Ammon's horn (tissue), 1 donor: ENCODE measurements around the gene KANK4.

Experiments used
- DNase-seq: peaks from one replicate; pipeline ENCODE4 v3.0.0-alpha.2; 2016; ENCODE audit warnings: low spot score

The KANK4 gene

DNA sequence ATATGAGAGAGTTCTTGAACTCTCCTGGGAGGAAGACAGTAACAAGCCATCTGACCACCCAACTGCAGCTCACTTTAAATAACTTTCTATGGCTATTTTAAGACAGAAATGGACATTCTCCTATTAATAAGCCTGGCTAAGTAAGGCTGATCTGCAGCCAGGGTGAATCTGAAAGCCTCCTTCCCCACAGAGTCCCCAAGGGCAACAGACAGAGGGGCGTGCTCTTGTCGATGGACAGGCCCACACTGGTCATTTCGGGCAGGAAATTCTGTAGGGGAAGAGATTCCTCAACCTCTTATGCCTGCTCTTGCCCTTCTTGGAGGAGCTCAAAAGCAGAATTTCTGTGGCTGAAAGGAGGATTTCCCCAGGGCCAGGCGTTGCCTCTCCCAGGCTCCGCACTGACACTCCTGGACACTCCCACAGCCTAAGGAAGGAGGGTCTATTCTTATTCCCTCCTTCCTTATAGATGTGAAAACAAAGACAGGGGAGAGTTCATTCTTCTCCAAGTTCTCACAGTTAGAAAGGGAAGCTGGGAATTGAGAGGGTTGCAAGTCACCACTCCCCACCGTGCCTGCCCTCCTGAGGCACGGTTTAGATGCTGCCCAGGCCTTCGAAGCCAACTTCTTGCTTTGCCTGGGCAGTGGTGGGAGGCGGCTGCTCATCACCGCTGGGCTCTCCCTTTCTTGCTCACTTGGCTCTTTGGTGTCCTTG, 17.9 kb upstream of the KANK4 start:
- DNase-seq: no peak

DNA sequence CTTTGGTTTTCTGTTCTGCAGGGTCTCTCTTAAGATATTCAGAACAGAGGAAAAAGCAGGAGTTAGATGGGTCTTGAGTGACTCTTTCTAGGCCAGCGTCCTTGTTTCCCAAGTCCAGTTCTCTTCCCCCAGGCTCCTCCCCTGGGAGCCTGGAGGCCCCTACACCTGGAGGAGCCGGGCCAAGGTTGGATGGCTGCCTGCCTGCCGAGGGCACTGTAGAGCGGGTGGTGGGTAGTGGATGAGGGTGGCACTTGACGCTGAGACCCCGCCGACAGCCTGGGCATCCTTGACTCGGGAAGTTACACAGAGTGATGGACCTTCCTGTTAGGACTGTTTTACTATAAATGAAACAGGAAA, 17.4 kb upstream of the KANK4 start:
- no peak for DNase-seq

DNA sequence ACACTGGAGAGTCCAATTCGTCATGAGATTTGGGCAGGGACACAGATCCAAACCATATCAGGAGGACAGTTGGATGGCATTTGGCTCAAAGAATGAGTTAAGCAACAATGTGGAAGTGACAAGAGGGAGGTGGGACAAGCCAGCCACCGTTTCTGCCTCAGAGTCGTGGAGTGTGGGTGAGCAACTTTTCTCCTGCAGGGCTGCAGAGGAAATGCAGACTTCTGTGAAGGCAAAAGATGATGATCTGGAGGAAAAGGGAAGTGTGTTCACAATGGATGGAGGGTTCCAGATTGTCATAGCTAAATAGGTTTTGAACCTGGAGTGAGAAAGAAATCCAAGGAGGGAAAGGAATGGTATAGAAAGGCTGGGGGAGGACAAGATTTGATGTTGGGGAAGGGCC, 16.4 kb upstream of the KANK4 start:
- no peak for DNase-seq

DNA sequence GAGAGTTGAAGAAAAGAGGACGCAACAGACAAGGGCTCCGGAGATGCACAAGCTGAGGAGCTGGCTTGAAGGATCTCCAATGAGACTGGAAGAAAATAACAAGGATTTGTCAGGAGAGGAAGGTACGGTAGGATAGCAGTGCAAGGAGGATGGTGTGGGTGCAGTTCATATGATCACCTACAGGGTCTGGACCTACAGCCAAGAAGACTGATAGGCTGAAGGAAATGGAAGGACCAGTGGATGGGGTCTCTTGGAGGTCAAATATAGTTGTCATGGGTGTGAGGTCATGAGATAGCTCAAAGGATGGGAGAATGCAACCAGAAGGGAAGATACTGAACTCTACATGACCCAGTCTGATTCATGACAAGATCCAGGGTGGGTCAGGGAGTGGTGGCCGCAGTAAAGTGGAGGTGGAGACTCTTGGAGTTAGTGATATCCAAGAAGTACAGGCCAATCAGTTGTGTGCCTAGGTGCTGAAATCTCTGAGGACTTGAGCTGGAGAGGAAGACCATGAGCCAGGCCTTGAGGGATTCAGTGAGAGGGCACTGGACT, 15.3 kb upstream of the KANK4 start:
- no peak for DNase-seq

DNA sequence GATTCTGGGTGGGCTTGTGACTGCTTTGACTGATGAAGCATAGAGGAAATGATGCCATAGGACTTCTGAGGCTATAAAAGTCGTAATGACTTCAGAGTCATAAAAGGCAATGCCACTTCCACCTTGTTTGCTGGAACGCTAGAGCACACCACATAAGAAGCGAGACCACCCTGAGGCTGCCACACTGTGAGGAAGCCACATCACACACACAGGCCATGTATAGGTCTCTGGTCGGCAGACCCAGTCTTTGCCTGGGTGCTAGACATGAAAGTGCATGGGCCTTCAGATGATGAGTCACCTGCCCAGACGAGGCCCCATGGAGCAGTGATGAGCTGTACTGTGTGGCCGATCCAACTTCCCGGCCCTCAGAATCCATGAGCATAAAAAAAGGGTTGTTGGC, 14.2 kb upstream of the KANK4 start:
- DNase-seq: no peak

DNA sequence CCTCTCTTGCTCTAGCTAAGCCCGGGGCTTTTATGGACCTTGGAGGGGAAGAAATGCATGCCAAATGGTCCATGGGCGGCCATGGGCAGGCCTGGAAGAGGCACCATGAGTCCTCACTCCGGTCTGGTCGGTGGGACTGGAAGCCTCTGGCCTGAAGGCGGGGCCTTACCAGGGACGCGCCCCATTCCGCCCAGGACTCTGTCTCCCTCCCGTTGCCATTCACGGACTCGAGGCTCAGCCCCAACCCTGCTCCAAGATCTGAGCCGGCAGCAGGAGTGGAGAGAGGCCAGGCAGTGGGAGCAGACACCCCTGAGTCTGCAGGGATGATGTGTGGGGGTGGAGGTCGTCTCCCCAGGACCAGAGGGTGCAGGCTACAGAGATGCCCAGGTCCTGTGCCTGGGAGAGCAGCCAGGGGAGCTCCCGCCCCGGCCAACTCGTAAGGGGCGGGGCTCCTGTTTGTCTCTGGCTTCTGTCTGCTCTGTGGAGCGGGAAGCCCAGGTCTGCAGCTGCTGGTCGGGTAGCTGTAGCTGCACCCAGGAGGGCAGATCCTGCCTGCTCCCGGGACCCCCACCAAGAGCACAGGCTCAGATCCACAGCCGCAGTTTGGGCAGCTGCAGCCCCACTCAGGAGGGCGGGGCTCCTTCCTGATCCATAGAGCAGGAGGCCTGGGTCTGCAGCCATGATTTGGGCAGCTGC, 8.3 kb upstream of the KANK4 start:
- no peak for DNase-seq

DNA sequence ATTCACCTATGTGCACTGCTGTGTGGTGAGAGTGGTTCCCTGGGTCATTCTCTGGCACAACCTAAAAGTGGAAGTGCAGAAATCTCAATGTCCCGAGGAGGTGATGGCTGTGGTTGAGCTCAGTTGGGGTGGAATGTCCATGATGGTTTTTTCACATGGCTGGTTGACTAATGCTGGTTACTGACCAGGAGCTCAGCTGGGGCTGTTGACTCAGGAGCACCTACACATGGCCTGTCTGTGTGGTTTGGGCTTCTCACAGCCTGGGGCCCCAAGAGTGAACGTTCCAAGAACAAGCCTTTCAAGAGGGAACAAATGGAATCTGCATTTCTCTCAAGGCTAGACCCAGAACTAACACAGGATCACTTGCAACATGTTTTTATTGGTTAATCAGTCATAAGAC, 6.4 kb upstream of the KANK4 start:
- no peak for DNase-seq

DNA sequence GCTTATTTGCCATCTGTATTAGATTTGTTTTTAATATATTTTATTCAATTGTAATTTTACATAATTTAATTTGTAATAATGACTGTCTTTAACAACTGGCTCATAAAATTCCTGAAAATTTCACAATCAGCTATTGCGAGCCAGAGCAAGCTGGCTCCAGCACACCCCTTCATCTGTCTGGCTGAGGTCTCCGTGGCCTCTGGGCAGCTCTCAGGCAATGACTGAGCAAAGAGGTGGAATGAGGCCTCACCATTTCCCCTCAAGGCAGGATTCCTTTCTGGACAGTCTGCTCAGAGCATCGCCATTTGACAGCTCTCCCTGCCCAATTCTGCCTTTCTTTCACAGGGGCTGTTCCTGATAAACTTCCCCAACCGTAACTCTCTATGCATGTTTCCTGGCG, 5.8 kb upstream of the KANK4 start:
- DNase-seq: no peak

DNA sequence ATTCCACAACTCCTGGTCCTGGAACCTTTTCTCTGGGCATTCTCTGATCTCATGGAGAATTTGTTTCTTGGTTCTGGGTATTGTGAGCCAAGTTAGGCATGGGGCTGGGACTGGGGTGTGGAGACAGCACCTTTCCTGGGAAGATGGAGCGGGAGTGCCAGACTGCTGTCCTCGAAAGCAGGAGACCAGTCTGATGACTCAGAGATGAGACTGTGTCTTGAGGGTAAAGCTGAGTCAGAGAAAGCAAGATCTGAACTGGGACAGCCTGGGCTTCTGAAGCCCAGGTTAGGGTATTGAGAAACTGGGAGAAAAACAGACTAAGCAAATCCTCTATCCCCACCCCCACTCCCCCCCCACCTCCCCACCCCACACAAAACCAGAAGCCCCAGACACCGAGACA, 2.2 kb upstream of the KANK4 start:
- DNase-seq: no peak

DNA sequence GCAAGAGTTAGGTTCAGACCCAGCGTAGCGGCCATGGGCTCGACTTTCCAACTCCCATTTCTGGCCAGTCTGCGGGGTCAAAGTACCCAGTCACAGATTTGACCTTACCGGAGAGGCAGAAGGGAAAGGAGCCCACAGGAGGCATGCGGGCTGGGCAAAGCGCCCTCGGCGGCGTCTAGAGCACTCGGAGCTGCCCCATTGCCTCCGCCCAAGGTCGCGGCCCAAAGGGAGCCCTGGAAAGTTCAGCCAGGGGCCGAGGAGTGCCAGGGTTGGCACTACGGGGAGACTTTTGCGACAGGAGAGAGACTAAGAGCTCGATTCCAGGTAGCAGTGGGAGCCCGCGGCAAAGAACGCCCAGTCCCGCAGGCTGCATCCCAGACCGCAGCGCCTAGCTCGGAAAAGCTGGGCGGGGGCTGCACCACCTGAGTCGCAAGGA, 896 bp downstream of the KANK4 start:
- no peak for DNase-seq

DNA sequence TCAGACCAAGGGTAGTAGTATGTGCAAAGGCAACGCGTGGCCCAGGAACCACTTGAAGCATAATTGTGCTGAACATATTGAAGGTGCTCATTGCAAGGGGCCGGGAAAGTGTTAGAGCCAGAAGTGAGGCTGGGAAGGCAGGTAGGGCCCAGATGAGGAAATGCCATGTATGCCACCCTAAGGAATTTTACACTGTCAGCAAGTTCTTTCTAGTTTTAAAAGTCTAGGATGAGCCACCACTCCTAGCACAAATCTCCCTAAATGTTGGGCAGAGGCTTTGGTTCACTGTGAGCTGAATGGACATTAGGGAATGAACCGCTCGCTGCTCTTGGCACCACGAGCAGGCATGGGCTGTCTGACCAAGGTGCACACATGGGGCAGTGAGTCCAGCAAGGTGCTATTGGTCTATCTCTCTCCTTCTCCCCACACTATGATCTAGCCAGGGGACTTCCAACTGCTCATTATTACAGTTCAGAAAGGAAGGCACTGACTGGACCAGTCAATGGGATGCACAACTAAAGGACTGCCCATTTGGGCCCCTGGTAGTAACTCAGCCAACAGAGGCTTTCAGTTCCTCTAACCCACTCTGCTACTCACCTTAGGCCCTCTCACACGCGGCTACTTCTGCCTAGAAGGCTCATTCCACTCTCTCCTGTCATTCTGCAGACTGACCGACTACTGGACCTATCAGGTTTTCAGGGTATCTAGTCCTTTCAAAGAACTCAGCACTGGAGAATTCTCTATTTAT, 2.0 kb downstream of the KANK4 start:
- DNase-seq: no peak

DNA sequence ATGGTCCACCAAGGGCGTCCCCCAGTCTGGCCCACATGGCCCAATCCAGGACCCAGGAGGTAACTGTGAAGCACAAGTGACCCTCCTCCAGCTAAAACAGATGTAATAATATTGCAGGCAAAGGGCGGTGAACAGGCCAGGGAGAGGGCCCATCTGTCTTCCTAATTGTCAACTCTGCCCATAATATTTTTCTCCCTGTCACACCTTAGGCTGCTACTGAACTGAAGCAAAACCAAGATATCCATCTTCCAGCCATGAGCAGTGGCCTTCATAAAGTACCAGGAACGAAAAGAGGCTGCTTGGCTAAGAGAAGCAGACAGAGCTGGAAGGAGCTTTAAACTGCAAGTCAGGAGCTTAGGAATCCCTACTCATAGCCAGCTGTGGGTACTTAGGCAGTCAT, 3.1 kb downstream of the KANK4 start:
- no peak for DNase-seq

DNA sequence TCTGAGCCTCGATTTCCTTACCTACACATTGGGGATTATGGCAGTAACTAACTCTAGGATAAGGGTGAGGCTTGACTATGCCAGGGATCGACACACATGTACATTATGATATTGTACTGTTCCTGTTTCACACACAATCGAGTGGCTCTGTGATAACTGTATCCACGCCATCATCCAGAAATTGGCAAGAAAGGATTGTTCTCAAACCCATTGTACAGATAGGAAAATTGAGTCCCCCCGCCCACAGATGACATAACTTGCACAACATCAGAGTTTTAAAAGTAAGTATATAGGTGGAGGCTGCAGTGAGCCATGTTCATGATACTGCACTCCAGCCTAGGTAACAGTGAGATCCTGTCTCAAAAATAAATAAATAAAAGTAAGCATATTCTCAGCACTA, 3.8 kb downstream of the KANK4 start:
- DNase-seq: no peak

DNA sequence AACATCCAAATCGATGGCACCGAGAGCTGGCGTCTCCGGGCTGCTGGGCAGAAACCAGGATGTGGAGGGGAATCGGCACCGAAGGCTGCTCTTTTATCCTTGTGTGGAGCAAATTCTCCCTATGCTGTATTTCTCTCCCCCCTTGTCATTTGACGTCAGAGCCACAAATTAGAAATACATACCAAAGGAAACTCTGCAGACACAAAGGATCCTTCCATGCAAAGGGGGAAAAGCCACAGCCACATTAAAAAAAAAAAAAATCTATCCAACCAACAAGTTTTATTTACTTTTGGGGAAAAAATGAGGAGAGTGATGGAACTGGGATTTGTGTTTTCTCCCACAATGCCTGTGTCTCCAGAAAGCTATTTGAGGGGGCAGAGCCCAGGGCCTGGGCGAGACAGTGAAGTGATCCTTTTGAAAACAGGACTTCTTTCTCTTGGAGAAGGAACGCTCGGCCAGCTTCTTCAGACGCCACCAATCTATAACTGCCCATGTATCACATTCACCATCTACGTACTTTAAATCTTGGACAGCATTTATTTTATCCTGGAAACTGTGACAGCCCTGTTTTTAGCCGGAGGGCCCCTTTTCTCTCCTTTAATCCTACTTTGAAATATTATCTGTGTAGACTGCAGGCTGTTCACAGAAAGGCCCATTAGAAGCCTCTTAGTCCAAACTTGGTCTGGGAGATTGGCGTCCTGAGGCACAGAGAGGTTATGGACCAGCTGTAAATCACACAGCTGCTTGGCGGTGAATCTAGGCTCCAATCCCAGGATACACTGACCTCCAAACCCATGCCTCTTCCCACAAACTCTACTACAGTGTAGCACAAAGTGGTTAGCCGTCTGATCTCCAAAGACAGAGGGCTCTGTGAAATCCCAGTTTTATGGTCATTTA, 4.5 kb downstream of the KANK4 start:
- DNase-seq: no peak

DNA sequence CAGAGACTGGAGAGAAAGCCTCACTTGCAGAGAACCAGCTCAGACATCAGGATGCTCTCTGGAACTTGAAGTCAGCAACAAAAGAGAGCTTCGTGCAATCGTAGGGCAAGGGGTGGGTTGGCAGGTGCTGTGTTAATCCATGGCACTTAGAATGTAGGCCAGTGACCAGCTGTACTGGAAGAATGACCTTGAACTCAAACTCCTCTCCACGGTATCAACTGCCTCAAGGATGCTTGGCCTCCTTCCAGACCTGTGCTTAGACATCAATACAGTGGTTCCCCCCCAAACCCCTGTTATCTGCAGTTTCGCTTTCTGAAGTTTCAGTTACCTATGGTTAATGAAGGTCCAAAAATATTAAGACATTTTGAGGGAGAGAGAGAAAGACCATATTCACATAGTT, 6.5 kb downstream of the KANK4 start:
- DNase-seq: no peak

DNA sequence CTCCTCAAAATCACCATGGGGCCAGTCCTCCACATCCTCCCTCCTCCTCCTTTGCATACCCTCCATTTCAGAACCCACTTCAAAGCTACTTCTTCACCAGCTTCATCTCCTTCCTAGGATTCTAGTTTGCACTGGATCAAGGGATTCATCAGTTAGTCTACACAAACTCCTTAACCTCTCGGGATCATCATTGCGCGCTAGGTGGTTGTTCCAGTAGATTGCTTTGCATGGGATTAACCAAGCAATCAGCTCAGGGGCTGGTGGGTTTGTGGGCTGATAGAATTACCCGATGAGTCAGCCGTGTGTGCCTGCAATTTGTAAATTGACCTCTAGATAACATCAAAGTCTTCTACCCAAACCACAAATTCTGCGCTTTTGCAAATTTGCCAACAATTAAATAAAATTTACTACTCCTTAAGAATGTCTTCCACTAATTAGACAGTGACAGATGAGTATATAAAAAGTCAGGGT, 7.7 kb downstream of the KANK4 start:
- DNase-seq: no peak

DNA sequence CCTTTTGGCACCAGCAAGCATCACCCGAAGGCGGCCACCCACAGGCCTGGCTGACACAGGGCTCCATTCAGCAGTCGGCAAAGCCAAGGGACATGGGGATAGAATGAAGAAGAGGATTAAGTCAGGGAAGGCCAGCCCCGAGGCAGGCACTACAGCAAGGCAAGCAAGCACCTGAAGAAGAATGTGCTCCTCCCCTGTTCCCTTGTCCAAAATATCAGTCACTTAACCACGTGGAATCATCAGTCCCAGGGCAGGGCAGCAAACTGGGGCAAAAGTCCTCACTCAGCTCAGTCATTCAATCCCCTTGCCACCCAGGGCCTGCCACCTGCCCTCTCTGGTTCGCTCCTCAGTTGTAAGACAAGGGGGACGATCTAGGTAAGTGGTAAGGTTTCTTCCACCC, 9.3 kb downstream of the KANK4 start:
- DNase-seq: no peak

DNA sequence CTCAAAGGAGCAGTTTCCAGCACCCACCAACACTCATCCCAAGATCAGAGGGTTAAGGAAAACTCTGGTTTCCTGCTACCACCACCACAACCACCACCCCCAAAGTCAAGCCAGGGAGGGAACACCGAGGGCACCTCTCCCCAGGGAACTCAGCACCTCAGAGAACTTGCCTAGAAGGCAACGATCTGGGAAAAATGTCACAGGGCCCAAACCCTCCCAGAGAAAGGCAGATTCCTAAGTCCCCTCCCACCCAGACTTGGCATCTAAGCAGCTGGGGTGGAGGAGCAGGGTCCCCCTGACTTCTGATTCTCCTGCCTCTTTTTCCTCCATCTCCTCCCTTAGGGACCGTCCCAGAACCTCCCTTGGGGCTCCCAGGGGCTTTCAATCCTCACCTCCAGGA, 10.6 kb downstream of the KANK4 start:
- DNase-seq: no peak

DNA sequence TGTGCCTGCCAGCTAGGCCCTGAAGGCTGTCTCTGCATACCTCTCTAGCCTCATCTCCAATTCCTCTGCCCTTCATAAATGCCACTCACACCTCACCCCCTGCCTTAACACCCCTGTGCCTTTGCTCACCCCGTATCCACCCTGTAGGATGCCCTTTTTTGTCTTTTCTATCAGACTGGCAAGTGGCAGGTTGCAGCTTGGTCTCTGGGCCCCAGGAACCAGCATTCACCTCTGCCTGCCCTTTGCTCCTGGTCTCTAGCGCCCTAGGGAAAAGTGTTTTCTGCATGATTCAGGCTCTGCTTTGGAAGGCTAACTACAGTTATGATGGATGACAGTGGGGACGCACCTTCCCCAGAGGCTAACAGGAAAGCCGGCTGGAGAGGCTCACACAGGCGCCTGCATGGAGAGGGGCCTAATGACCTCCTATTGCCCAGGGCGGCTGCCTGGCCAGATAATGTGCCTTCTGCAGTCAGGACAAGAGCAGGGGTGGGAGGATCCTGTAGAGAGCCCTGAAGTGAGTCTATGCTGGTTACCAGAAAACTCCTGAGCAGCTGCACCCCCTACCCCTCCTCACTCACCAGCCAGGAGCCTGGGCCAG, 11.2 kb downstream of the KANK4 start:
- DNase-seq: no peak

DNA sequence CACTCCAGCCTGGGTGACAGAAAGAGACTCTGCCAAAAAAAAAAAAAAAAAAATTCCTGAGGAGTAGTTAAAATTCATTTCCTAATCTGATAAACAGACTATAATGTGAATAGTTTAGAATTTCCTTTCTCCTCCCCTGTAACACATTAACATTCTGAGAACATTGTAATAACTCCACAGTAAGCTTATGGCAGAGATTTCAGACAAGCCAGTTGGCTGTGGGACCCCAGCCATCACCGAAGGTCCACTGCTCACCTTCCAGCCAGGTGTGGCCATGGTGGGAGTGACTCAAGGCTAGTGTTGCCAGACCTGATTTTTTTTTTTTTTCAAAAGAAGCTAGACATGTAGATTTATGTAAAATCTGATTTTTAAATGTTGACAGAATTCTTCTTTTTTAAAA, 11.8 kb downstream of the KANK4 start:
- DNase-seq: no peak

DNA sequence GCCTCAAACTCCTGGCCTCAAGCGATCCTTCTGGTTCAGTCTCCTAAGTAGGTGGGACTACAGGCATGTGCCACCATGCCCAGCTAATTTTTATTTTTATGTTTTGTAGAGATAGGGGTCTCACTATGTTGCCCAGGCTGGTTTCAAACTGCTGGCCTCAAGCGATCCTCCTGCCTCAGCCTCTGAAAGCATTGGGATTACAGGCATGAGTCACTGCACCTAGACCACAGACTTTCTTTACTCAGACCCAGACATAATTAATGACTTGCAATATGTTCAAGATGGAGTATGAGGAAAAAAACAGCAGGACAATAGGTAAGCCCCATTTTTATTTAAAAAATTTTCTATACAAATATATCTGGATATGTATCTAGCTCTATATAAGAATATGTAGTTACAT, 13.2 kb downstream of the KANK4 start:
- DNase-seq: no peak

DNA sequence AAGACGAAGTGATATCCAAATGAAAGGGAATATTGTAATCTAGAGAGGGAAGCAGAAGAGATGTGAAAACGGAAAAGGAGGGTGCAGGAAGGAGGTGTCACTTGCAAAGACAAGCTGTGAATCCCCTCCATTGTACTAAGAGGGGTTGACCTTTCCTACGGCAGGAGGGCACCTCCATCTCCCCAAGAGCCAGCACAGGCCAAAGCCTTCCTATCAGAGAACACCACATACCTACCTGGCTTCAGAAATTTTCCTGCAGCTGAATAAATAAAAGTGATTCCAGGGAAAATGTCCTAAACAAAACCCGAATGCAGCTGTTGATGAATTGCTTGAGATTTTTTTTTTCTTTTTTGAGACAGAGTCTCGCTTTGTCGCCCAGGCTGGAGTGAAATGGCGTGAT, 14.3 kb downstream of the KANK4 start:
- no peak for DNase-seq
